GM18868 (cell line): ENCODE results near the gene EEF1G.
A peak's percentile ranks its signal among the peaks of the same experiment; 100 is the strongest.
"Not testable (repeated sequence)": the region's sequence is repeated elsewhere in the genome, so short reads cannot be mapped to it uniquely, and the experiment has no call there.

Experiments
- ATAC-seq: cut with Tn5 transposase; IDR thresholded peaks from one replicate; pipeline ENCODE4 v1.9.1; 2021; ENCODE audit warnings: mild to moderate bottlenecking, moderate library complexity; ENCODE audit not compliant: unreplicated experiment

The EEF1G gene

GRCh38 chr11:62556108-62556874 lies 17.4 kb downstream of the EEF1G start:
- ATAC-seq = peak; percentile 39

GRCh38 chr11:62555464-62556107 lies 18.1 kb downstream of the EEF1G start:
- peak; percentile 52 for ATAC-seq

GRCh38 chr11:62554387-62555167 lies 19.1 kb downstream of the EEF1G start:
- no peak for ATAC-seq

- no peak for ATAC-seq
Measured at GRCh38 chr11:62553839-62554361, 19.8 kb downstream of the EEF1G start.

- no peak for ATAC-seq
Measured at GRCh38 chr11:62553080-62553838, 20.4 kb downstream of the EEF1G start.

GRCh38 chr11:62552485-62553079 lies 21.1 kb downstream of the EEF1G start:
- no peak for ATAC-seq

- ATAC-seq = not testable (repeated sequence)
Measured at GRCh38 chr11:62550478-62550877, 23.2 kb downstream of the EEF1G start.

- no peak for ATAC-seq
Measured at GRCh38 chr11:62548545-62549335, 25.0 kb downstream of the EEF1G start.

GRCh38 chr11:62547691-62548281 lies 25.9 kb downstream of the EEF1G start:
- ATAC-seq = no peak

- ATAC-seq = no peak
Measured at GRCh38 chr11:62546929-62547625, 26.6 kb downstream of the EEF1G start.

- ATAC-seq = no peak
Measured at GRCh38 chr11:62546244-62546928, 27.3 kb downstream of the EEF1G start, which contains the start of gene AHNAK. Gene AHNAK (minus strand): TSS chr11:62546806. CDS start chr11:62536098, 10,708 bp downstream.

- no peak for ATAC-seq
Measured at GRCh38 chr11:62545437-62546243, 28.1 kb downstream of the EEF1G start.

- ATAC-seq = no peak
Measured at GRCh38 chr11:62544581-62545436, 28.9 kb downstream of the EEF1G start.

- no peak for ATAC-seq
Measured at GRCh38 chr11:62543680-62544444, 29.8 kb downstream of the EEF1G start.
